Neutrophil (primary cell): Measurements from ENCODE around the gene GABRB3.

ENCODE experiments used
- H3K27ac ChIP-seq: fragments of 200-600 bp; sonication (generic); 2 replicates; pipeline ENCODE4 v1.5.1; 2016; ENCODE audit warnings: mild to moderate bottlenecking, moderate library complexity
- H3K27me3 ChIP-seq: fragments of 200-600 bp; sonication (generic); 2 replicates; pipeline ENCODE4 v1.6.0; 2016; ENCODE audit warnings: mild to moderate bottlenecking
- H3K36me3 ChIP-seq: fragments of 200-600 bp; sonication (generic); 2 replicates; pipeline ENCODE4 v1.5.1; 2017
- H3K4me1 ChIP-seq, 2 experiments: fragments of 200-600 bp in 1 of 2; sonication (generic) in 1 of 2; 1 replicate in 1 of 2; 2 replicates in 1 of 2; pipeline versions ENCODE4 v1.5.1 to v1.6.1; 2013 to 2016; ENCODE audit warnings: low read depth in 1 of 2, low read length in 1 of 2, mild to moderate bottlenecking in 1 of 2, moderate library complexity in 1 of 2; ENCODE audit not compliant: control insufficient read depth in 1 of 2, insufficient read depth in 1 of 2
- H3K4me3 ChIP-seq, 2 experiments: fragments of 200-600 bp in 1 of 2; sonication (generic) in 1 of 2; 1 replicate in 1 of 2; 2 replicates in 1 of 2; pipeline ENCODE4 v1.5.1; 2013 to 2016; ENCODE audit warnings: low read depth in 1 of 2, low read length in 1 of 2, mild to moderate bottlenecking in 1 of 2, moderate library complexity in 1 of 2
- H3K9me3 ChIP-seq: fragments of 200-600 bp; sonication (generic); 2 replicates; pipeline ENCODE4 v1.5.1; 2016
- TF ChIP-seq, protein P1 (sequence below): fragments of 200-600 bp; sonication (generic); IDR thresholded peaks from 2 replicates; pipeline ENCODE4 v1.5.1; 2016; ENCODE audit warnings: antibody characterized with exemption

The GABRB3 gene

DNA sequence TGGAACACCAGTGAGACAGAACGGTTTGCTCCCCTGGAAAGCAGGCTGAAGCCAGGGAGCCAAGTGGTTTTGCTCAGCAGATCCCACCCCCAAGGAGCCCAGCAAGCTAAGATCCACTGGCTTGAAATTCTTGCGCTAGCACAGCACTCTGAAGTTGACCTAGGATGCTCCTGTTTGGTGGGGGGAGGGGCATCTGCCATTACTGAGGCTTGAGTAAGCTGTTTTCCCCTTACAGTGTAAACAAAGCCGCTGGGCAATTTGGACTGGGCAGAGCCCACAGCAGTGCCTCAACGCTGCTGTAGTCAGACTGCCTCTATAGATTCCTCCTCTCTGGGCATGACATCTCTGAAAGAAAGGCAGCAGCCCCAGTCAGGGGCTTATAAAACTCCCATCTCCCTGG lies 241.4 kb downstream of the GABRB3 start:
- Histone ChIP-seq H3K4me3 (no peak overlapping the region), H3K9me3 (no peaks in the 10 kb centered on the region), H3K4me1 (no peaks in the 10 kb centered on the region), H3K36me3 (no peaks in the 10 kb centered on the region), H3K27ac (no peak overlapping the region), H3K27me3 (no peaks in the 10 kb centered on the region)
- TF ChIP-seq, protein P1, sequence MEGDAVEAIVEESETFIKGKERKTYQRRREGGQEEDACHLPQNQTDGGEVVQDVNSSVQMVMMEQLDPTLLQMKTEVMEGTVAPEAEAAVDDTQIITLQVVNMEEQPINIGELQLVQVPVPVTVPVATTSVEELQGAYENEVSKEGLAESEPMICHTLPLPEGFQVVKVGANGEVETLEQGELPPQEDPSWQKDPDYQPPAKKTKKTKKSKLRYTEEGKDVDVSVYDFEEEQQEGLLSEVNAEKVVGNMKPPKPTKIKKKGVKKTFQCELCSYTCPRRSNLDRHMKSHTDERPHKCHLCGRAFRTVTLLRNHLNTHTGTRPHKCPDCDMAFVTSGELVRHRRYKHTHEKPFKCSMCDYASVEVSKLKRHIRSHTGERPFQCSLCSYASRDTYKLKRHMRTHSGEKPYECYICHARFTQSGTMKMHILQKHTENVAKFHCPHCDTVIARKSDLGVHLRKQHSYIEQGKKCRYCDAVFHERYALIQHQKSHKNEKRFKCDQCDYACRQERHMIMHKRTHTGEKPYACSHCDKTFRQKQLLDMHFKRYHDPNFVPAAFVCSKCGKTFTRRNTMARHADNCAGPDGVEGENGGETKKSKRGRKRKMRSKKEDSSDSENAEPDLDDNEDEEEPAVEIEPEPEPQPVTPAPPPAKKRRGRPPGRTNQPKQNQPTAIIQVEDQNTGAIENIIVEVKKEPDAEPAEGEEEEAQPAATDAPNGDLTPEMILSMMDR, result no peak

DNA sequence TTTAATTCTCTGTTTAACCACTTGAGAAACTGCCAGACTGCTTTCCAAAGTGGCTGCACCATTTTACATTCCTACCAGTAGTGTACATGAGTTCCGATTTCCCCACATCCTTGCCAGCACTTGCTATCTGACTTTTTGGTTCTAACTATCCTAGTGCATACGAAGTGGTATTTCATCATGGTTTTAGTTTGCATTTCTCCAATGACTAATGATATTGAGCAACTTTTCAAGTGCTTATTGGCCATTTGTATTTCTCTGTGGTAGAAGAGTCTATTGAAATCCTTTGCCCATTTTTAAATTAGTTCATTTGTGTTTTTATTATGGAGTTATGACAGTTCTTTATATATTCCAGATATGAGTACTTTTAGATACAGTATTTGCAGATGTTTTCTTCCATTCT lies 247.8 kb downstream of the GABRB3 start:
- no peak overlapping the region for H3K27ac ChIP-seq
- TF ChIP-seq, protein P1, result no peak
- no peaks in the 10 kb centered on the region for H3K27me3 ChIP-seq
- H3K4me1 ChIP-seq, result no peaks in the 10 kb centered on the region
- no peaks in the 10 kb centered on the region for H3K9me3 ChIP-seq
- no peak overlapping the region for H3K4me3 ChIP-seq
- H3K36me3 ChIP-seq, result no peaks in the 10 kb centered on the region

DNA sequence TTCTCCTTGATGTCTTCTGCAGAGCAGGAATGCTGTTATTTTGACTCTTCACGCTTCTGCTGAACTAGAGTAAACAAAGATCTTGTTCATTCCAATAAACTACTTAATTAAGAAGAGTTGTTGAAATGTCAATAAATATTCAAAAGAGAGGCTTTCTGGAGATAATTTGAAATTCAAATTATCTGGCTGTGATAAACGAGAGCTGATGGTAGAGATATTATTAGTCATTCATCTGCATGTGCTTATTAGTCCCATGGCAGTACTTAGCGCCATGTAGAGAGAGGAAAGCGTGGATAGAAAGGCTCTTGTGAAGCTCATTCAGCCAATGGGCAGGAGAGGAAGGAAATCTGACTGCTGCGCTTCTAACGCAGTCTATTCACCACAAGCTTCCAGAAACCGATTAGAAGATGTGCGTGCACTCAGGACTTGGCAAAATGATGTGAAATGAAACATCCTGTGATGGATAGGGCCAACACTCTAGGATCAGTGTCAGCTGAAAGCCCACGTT lies 251.1 kb downstream of the GABRB3 start:
- H3K4me3 ChIP-seq, result no peak overlapping the region
- no peaks in the 10 kb centered on the region for H3K4me1 ChIP-seq
- H3K9me3 ChIP-seq, result no peaks in the 10 kb centered on the region
- H3K27ac ChIP-seq, result no peak overlapping the region
- no peaks in the 10 kb centered on the region for H3K27me3 ChIP-seq
- no peaks in the 10 kb centered on the region for H3K36me3 ChIP-seq
- TF ChIP-seq, protein P1, result no peak

DNA sequence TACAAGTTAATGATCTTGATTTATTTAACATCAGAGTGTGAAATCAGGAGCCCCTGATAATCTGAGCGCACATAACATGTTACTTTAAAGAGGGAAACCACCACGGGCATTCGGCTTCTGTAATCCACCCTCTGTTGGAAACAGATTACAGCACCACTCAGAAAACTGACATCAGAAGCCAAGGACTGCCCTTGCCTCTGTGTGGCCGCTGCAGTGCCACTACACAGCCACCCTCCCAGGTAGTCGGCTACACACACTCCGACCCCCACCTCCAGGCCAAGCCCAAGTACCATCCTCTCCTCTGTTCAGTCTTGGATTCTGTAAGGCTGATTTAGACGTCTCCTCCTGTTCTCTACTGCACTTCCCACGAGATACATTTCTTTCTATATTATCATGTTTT lies 251.7 kb downstream of the GABRB3 start:
- H3K4me3 ChIP-seq, result no peak overlapping the region
- no peaks in the 10 kb centered on the region for H3K36me3 ChIP-seq
- H3K27me3 ChIP-seq, result no peaks in the 10 kb centered on the region
- no peak overlapping the region for H3K27ac ChIP-seq
- H3K9me3 ChIP-seq, result no peaks in the 10 kb centered on the region
- H3K4me1 ChIP-seq, result no peaks in the 10 kb centered on the region
- TF ChIP-seq, protein P1, result no peak

DNA sequence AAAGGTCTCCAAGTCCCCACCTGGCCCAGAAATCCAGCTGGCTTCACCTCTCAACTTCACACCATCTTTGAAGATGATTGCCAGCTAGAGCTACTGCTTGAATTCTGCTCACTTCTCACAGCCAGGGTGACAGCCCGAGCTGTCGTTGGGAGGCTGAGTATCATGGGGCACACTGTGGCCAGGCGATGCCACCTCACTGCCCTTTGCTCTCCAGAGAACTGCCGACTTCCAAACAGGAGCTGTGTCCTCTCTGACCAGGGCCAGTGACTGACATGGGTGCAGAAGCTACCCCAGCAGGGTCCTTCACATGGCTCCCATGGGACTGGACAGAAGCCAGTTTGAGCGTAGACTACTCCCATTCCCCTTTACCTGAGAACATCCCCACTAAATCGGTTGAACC lies 254.0 kb downstream of the GABRB3 start:
- TF ChIP-seq, protein P1, result no peak
- Histone ChIP-seq H3K4me3 (no peak overlapping the region), H3K4me1 (no peaks in the 10 kb centered on the region), H3K27me3 (no peaks in the 10 kb centered on the region), H3K27ac (no peak overlapping the region), H3K9me3 (no peaks in the 10 kb centered on the region), H3K36me3 (no peaks in the 10 kb centered on the region)
